GM18861 (cell line): ENCODE measurements around the gene LRRK2.
"Not testable (repeated sequence)": the region's sequence is repeated elsewhere in the genome, so short reads cannot be mapped to it uniquely, and the experiment has no call there.

Experiments
- ATAC-seq: cut with Tn5 transposase; IDR thresholded peaks from one replicate; pipeline ENCODE4 v1.9.1; 2021; ENCODE audit not compliant: unreplicated experiment

Gene LRRK2

GRCh38 chr12:40312982-40313576 lies 88.3 kb downstream of the LRRK2 start:
- ATAC-seq: no peak

GRCh38 chr12:40313928-40314327 lies 89.1 kb downstream of the LRRK2 start:
- peak; percentile 78 for ATAC-seq

GRCh38 chr12:40314927-40315326 lies 90.1 kb downstream of the LRRK2 start:
- ATAC-seq: no peak

GRCh38 chr12:40315375-40315774 lies 90.6 kb downstream of the LRRK2 start:
- no peak for ATAC-seq

GRCh38 chr12:40324261-40324660 lies 99.5 kb downstream of the LRRK2 start:
- ATAC-seq: no peak

GRCh38 chr12:40325349-40325960 lies 100.7 kb downstream of the LRRK2 start:
- ATAC-seq: peak; percentile 95

- ATAC-seq: no peak
Measured at GRCh38 chr12:40327535-40327934, 102.7 kb downstream of the LRRK2 start.

GRCh38 chr12:40330180-40330579 lies 105.4 kb downstream of the LRRK2 start:
- ATAC-seq: no peak

- ATAC-seq: no peak
Measured at GRCh38 chr12:40331886-40332285, 107.1 kb downstream of the LRRK2 start.

GRCh38 chr12:40335991-40336390 lies 111.2 kb downstream of the LRRK2 start:
- ATAC-seq: no peak

- peak; percentile 66 for ATAC-seq
Measured at GRCh38 chr12:40336573-40337199, 111.9 kb downstream of the LRRK2 start.

- ATAC-seq: no peak
Measured at GRCh38 chr12:40338071-40338470, 113.3 kb downstream of the LRRK2 start.

GRCh38 chr12:40338621-40339020 lies 113.8 kb downstream of the LRRK2 start:
- ATAC-seq: no peak

- peak; percentile 52 for ATAC-seq
Measured at GRCh38 chr12:40342010-40342409, 117.2 kb downstream of the LRRK2 start.

GRCh38 chr12:40343124-40343523 lies 118.3 kb downstream of the LRRK2 start:
- no peak for ATAC-seq

- ATAC-seq: no peak
Measured at GRCh38 chr12:40344312-40344711, 119.5 kb downstream of the LRRK2 start.

GRCh38 chr12:40351976-40352375 lies 127.2 kb downstream of the LRRK2 start:
- ATAC-seq: no peak

- no peak for ATAC-seq
Measured at GRCh38 chr12:40375076-40375475, 150.3 kb downstream of the LRRK2 start.

GRCh38 chr12:40376533-40377267 lies 151.9 kb downstream of the LRRK2 start:
- peak; percentile 75 for ATAC-seq

- ATAC-seq: no peak
Measured at GRCh38 chr12:40378691-40379090, 153.9 kb downstream of the LRRK2 start.

- peak; percentile 60 for ATAC-seq
Measured at GRCh38 chr12:40382217-40382616, 157.4 kb downstream of the LRRK2 start.

GRCh38 chr12:40387279-40387678 lies 162.5 kb downstream of the LRRK2 start:
- ATAC-seq: not testable (repeated sequence)
